Spleen (tissue), 11 donors: Measurements from ENCODE around the gene TEF. TPM values are rescaled to one million over a fixed set of nuclear protein-coding genes. Genes with fewer than 3 reads are reported as not detected.
A peak's percentile ranks its signal among the peaks of the same experiment; 100 is the strongest.

Source experiments
- DNase-seq: peaks from one replicate; pipeline ENCODE4 v3.0.0-alpha.2; 2020
- H3K27ac ChIP-seq, 8 donors: fragments of 200-600 bp; sonication (generic) in 7 of 8; 1 replicate in 4 of 8; 2 replicates in 4 of 8; pipeline versions ENCODE4 v1.5.0 to v1.8.0; 2016 to 2021; ENCODE audit warnings: inconsistent platforms in 4 of 8, mild to moderate bottlenecking in 4 of 8, moderate library complexity in 1 of 8
- H3K27me3 ChIP-seq, 7 donors: fragments of 200-600 bp; sonication (generic) in 6 of 7; replicated peaks in 1 of 7; 1 replicate in 4 of 7; 2 replicates in 3 of 7; pipeline versions ENCODE4 v1.5.0 to v1.8.0; 2016 to 2021; ENCODE audit warnings: inconsistent platforms in 3 of 7, mild to moderate bottlenecking in 1 of 7
- H3K36me3 ChIP-seq, 6 donors: fragments of 200-600 bp; sonication (generic) in 5 of 6; 1 replicate in 4 of 6; 2 replicates in 2 of 6; pipeline versions ENCODE4 v1.5.0 to v1.8.0; 2016 to 2021; ENCODE audit warnings: inconsistent platforms in 2 of 6
- H3K4me1 ChIP-seq, 6 donors: fragments of 200-600 bp; sonication (generic) in 5 of 6; 1 replicate in 3 of 6; 2 replicates in 3 of 6; pipeline versions ENCODE4 v1.5.0 to v1.8.0; 2016 to 2021; ENCODE audit warnings: inconsistent platforms in 3 of 6
- H3K4me3 ChIP-seq, 8 donors: fragments of 200-600 bp; sonication (generic) in 7 of 8; 1 replicate in 4 of 8; 2 replicates in 4 of 8; pipeline versions ENCODE4 v1.5.0 to v1.8.0; 2016 to 2021; ENCODE audit warnings: inconsistent platforms in 4 of 8, mild to moderate bottlenecking in 4 of 8, moderate library complexity in 2 of 8
- H3K9me3 ChIP-seq, 8 donors: fragments of 200-600 bp; sonication (generic) in 7 of 8; 1 replicate in 4 of 8; 2 replicates in 4 of 8; pipeline versions ENCODE4 v1.5.0 to v1.8.0; 2016 to 2021; ENCODE audit warnings: inconsistent platforms in 4 of 8
- POLR2A ChIP-seq, 3 donors: fragments of 450-650 bp; IDR thresholded peaks; one replicate each; pipeline ENCODE4 v1.5.1; 2017; ENCODE audit warnings: antibody characterized with exemption in 3 of 3, mild to moderate bottlenecking in 1 of 3
- POLR2AphosphoS5 ChIP-seq, 3 donors: sonication (generic); formaldehyde crosslinking; IDR thresholded peaks; one replicate each; pipeline ENCODE4 v1.5.1; 2017; ENCODE audit warnings: antibody characterized with exemption in 3 of 3
- WGBS, 5 donors: extraction: QIAGEN DNeasy Blood & Tissue Kit in 3 of 5; methylation state at CpG; one replicate each; pipeline versions ENCODE4 v1.1.5 to v1.1.7; 2013 to 2018; 5-methylcytosine and 5-hydroxymethylcytosine counted together
- intact Hi-C: fragments of 100-400 bp; cut with DNase I; formaldehyde crosslinking; loops from one replicate; pipeline ENCODE4 v1.15.0; 2023; ENCODE audit warnings: low total_unique reads
- polyA plus RNA-seq, 3 donors: library from polyadenylated mRNA; stranded (reverse); fragments of 200-250 nt; gene quantifications; one replicate each; pipeline ENCODE4 v1.2.1, GENCODE V29; 2013
- total RNA-seq, 7 donors: library from RNA; depleted of rRNA in 3 of 7; stranded (reverse); fragments of >200 nt in 3 of 7; fragmentation: NEBNext Ultra II Directional in 4 of 7; extraction: Animal tissue kit (Norgen Biotek cat#: 25700) in 4 of 7; gene quantifications; one replicate each; pipeline versions ENCODE4 v1.1.0 to v1.2.1, GENCODE V29; 2016 to 2021
- TF ChIP-seq, protein P1 (sequence below), 11 experiments: fragments of 200-600 bp in 7 of 11; fragments of 450-650 bp in 4 of 11; sonication (generic) in 4 of 11; IDR thresholded peaks in 8 of 11; conservative IDR thresholded peaks in 3 of 11; 1 replicate in 7 of 11; 2 replicates in 4 of 11; pipeline versions ENCODE4 v1.4.0 to v1.8.0; 2016 to 2021; ENCODE audit warnings: antibody characterized with exemption in 11 of 11, inconsistent platforms in 4 of 11, mild to moderate bottlenecking in 1 of 11
- donor health status: healthy with polysubstance abuse.
- donor health status: DM: no; HTN: no; CAD: no; lungs with moderate emphysema.
- donor health status: DM: no; HTN: no; CAD: no.
- donor health status: Bipolar disorder and iron deficiency.
- donor health status: healthy.
- donor health status: DM: no; HTN: no; CAD: no.
- donor health status: DM: yes; HTN: yes; CAD: no.

Gene TEF
- total and polyA plus RNA-seq, 10 donors = 2.2 to 29.9 (median 11.6) TPM

- intact Hi-C loops = no loop called here
These were observed 11.9 kb upstream of the TEF start for GRCh38 chr22:41369837-41370236.

DNA sequence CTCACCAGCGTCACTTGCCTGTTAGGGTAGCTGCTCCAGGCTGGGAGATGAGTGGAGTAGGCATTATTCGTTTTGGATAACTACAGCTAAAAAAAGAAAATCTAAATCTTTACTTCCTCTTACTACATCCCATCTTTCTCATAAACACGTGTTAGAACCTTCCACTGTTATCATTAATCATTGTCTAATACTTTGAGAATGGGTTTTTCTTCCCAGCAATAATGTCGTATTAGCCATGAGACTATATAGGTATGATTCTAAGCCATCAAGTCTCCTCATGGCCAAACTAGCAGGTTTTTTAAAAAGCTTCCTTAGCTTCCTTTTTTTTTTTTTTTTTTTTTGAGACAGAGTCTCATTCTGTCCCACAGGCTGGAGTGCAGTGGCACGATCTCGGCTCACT is 3.9 kb upstream of the TEF start:
- intact Hi-C loops = no loop called here
- Histone ChIP-seq H3K4me1 (peaks cover 0 to 54% (median 27%) of the 10 kb centered on the region in 6 donors), H3K27me3 (no peaks in the 10 kb centered on the region), H3K27ac (peak overlapping the region in 3 of 8 donors; percentile 21 to 45 (median 26)), H3K9me3 (no peaks in the 10 kb centered on the region), H3K36me3 (no peaks in the 10 kb centered on the region), H3K4me3 (no peak overlapping the region)
- 41 to 60% (median 47%) methylated on average over 6 of the region's 6 CpGs for WGBS, 5 donors
- TF ChIP-seq, protein P1, sequence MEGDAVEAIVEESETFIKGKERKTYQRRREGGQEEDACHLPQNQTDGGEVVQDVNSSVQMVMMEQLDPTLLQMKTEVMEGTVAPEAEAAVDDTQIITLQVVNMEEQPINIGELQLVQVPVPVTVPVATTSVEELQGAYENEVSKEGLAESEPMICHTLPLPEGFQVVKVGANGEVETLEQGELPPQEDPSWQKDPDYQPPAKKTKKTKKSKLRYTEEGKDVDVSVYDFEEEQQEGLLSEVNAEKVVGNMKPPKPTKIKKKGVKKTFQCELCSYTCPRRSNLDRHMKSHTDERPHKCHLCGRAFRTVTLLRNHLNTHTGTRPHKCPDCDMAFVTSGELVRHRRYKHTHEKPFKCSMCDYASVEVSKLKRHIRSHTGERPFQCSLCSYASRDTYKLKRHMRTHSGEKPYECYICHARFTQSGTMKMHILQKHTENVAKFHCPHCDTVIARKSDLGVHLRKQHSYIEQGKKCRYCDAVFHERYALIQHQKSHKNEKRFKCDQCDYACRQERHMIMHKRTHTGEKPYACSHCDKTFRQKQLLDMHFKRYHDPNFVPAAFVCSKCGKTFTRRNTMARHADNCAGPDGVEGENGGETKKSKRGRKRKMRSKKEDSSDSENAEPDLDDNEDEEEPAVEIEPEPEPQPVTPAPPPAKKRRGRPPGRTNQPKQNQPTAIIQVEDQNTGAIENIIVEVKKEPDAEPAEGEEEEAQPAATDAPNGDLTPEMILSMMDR (IDR thresholded peaks at IDR 0.05 in 8 of 11, conservative IDR thresholded peaks at IDR 0.05 in 3 of 11) = no peak
- no peak for TF ChIP-seq POLR2A (IDR thresholded peaks at IDR 0.05)
- TF ChIP-seq POLR2AphosphoS5 (IDR thresholded peaks at IDR 0.05) = no peak
- no peak for DNase-seq

More at GRCh38 chr22:41369837-41370236, 11.9 kb upstream of the TEF start:
- Histone ChIP-seq H3K4me1 (peaks cover 7 to 32% (median 21%) of the 10 kb centered on the region in 6 donors), H3K9me3 (no peaks in the 10 kb centered on the region), H3K4me3 (peak overlapping the region in 1 of 8 donors; percentile 45), H3K27ac (no peak overlapping the region), H3K36me3 (no peaks in the 10 kb centered on the region), H3K27me3 (peaks cover 0 to 13% (median 0%) of the 10 kb centered on the region in 7 donors)
- WGBS, 5 donors = 75 to 91% (median 84%) methylated on average over 9 of the region's 9 CpGs
- TF ChIP-seq, protein P1 (IDR thresholded peaks at IDR 0.05 in 8 of 11, conservative IDR thresholded peaks at IDR 0.05 in 3 of 11) = no peak
- TF ChIP-seq POLR2A (IDR thresholded peaks at IDR 0.05) (no peak), POLR2AphosphoS5 (IDR thresholded peaks at IDR 0.05) (no peak)
- DNase-seq = no peak

DNA sequence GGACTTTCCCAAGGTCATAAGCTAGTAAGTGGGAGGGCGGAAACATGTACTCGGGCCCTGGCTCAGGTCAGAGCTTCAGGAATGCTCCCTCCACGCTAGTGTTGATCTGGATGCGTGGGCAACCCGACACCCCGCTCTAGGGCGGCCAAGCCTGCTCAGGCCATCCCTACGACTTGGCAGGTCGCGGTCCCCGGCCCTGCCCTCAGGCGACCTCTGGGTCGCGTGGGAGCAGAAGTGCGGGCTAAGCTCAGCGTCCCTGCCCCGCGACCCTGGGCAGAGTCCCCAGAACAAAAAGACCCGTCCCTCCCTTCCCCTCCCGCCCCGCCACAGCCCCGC is 781 bp upstream of the TEF start:
- Histone ChIP-seq H3K27ac (peak overlapping the region; percentile 90 to 96 (median 94)), H3K36me3 (no peaks in the 10 kb centered on the region), H3K27me3 (no peaks in the 10 kb centered on the region), H3K4me3 (peak overlapping the region; percentile 15 to 97 (median 92)), H3K4me1 (peaks cover 0 to 60% (median 29%) of the 10 kb centered on the region in 6 donors), H3K9me3 (no peaks in the 10 kb centered on the region)
- WGBS, 5 donors = 2 to 7% (median 4%) methylated on average over 13 to 22 of the region's 22 CpGs
- no peak for DNase-seq
- intact Hi-C loops = no loop called here
- TF ChIP-seq POLR2A (IDR thresholded peaks at IDR 0.05) = peak in 1 of 3 donors; percentile 17
- peak; percentile 72 to 91 (median 88) for TF ChIP-seq POLR2AphosphoS5 (IDR thresholded peaks at IDR 0.05)
- TF ChIP-seq, protein P1 (IDR thresholded peaks at IDR 0.05 in 8 of 11, conservative IDR thresholded peaks at IDR 0.05 in 3 of 11) = no peak

DNA sequence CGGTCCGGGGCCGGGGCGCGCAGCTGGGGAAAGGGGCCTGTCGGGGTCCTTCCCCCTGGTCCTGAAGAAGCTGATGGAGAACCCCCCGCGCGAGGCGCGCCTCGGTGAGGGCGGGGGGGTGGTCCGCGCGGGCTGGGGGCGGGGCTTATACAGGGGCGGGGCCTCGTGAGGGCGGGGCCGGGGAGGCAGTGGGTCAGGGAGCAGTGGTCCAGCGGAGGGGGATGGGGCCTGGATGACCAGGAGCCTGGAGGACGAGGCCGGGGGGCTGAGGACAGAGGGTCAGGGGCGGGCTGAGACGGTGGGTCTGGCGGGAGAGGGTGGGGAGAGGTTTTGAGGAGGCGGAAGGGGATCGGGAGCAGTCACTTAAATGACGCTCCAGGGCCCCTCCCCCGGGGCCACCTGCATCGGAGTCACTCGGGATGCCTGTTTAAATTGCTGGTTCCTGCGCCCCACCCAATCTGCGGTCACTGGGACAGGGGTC is 396 bp downstream of the TEF start:
- no peak for DNase-seq
- no peaks in the 10 kb centered on the region for H3K9me3 ChIP-seq
- WGBS, 5 donors = 0 to 1% (median 1%) methylated on average over 11 to 35 of the region's 35 CpGs

More for the DNA sequence above, 396 bp downstream of the TEF start:
- peak overlapping the region; percentile 68 to 97 (median 92) for H3K4me3 ChIP-seq
- TF ChIP-seq POLR2AphosphoS5 (IDR thresholded peaks at IDR 0.05) = no peak
- TF ChIP-seq, protein P1 (IDR thresholded peaks at IDR 0.05 in 8 of 11, conservative IDR thresholded peaks at IDR 0.05 in 3 of 11) = no peak
- H3K36me3 ChIP-seq = peaks cover 0 to 2% (median under 1%) of the 10 kb centered on the region in 6 donors
- H3K27me3 ChIP-seq = no peaks in the 10 kb centered on the region
- H3K4me1 ChIP-seq = peaks cover 0 to 48% (median 25%) of the 10 kb centered on the region in 6 donors
- intact Hi-C loops = no loop called here
- peak overlapping the region; percentile 90 to 96 (median 94) for H3K27ac ChIP-seq
